ENCODE data around the gene BACH2.

DNA sequence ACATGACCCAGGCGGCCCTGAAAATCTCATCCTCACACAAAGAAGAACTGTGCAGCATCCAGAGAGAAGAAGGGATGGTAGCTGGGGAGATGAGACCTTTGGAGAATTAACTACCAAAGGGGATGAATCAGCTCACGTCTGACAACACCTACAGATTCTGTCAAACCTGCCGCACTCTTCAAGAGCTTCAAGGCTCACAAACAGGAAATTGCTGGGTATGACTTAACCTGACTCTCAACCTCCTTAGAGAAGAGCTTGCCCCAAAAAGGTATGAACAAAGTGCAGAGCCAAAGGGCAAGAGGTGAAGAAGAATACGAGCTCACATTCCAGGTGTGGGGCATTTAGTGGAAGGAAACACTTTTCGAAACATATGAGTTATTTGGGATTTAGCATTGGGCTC, 139.8 kb downstream of the BACH2 start:
- TF ChIP-seq, protein P1, sequence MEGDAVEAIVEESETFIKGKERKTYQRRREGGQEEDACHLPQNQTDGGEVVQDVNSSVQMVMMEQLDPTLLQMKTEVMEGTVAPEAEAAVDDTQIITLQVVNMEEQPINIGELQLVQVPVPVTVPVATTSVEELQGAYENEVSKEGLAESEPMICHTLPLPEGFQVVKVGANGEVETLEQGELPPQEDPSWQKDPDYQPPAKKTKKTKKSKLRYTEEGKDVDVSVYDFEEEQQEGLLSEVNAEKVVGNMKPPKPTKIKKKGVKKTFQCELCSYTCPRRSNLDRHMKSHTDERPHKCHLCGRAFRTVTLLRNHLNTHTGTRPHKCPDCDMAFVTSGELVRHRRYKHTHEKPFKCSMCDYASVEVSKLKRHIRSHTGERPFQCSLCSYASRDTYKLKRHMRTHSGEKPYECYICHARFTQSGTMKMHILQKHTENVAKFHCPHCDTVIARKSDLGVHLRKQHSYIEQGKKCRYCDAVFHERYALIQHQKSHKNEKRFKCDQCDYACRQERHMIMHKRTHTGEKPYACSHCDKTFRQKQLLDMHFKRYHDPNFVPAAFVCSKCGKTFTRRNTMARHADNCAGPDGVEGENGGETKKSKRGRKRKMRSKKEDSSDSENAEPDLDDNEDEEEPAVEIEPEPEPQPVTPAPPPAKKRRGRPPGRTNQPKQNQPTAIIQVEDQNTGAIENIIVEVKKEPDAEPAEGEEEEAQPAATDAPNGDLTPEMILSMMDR (optimal IDR thresholded peaks at IDR 0.05 in 1 of 3, IDR thresholded peaks at IDR 0.05 in 1 of 3, conservative IDR thresholded peaks at IDR 0.05 in 1 of 3; ENCODE audit: extremely low read depth in 1 of 3, insufficient read depth in 2 of 3, low read length in 3 of 3): no peak
- no peak for TF ChIP-seq EZH2 (IDR thresholded peaks at IDR 0.05; ENCODE audit: low read length)

Measured in keratinocyte (primary cell).